Erythroblast (primary cell): ENCODE results near the gene ORC1.

ENCODE experiments used
- GATA1 ChIP-seq: IDR thresholded peaks from 2 replicates; pipeline ENCODE4 v1.6.1; 2011; ENCODE audit warnings: low read depth, mild to moderate bottlenecking, control low read depth, low read length, moderate library complexity
- POLR2A ChIP-seq: IDR thresholded peaks from 2 replicates; pipeline ENCODE4 v1.6.1; 2011; ENCODE audit warnings: mild to moderate bottlenecking, low read length

GRCh38 chr1:52403566-52404115, 582 bp downstream of the ORC1 start:
- no peak for TF ChIP-seq POLR2A
- no peak for TF ChIP-seq GATA1
